Measurements from ENCODE around the gene HS3ST1.

The HS3ST1 gene

DNA sequence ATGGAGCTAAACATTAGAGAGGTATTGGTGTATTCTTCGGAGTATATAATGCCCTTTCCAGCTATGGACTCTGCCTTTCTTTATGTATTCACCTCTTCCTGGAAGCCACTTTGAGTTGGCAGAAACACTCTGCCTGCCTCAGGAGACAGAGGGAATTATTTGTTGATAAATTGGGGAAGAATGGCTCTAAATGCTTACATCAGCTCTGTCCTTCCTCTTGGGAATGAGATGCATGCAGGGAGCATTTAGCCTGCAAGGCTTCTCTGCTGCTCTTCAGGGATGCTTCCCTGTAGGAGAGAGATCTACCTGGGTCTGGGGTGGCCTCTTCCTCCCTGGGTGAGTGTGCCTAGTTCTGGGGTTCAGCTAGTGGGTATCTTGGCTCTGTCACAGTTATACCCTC is 6.9 kb upstream of the HS3ST1 start:
- no peak for DNase-seq (ENCODE audit: extremely low read depth in 1 of 2, low read depth in 1 of 2)

DNA sequence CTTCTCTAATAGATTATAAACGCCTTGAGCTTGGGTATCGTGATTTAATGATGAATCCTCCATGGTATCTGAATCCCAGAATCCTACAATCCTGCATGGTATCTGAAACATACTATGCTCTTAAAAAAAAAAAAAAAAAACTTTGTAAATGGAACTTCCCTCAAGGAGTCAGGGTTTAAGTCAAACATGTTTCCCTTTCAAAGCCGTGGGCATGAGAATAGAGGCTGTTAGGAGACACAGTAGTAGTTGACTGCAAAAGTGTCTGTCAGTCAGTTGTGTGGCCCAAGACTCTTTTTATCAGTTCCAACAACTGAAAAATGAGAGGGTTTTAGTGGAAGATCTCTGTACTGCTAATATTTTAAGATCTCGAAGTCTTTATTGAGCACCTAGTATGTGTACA is 2.4 kb upstream of the HS3ST1 start:
- DNase-seq (ENCODE audit: extremely low read depth in 1 of 2, low read depth in 1 of 2): no peak

DNA sequence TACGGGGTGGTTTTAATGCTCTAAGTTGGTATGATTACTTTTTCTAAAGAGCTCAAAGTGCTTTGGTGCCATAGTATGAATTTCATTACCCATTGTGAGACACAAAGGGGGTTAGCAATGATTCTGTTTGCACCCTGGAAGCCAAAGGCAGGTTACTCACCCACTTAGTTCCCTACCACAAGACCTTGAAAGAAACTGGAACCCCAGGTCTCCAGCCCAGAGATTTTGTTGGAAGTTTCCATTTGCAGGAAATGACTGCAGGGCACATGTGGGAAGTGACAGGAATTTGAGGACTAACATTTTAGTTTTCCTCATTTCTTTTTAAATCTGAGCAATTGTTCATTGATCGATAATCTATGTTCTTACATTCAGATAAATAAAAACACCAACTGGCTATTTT is 1.8 kb upstream of the HS3ST1 start:
- no peak for DNase-seq (ENCODE audit: extremely low read depth in 1 of 2, low read depth in 1 of 2)

DNA sequence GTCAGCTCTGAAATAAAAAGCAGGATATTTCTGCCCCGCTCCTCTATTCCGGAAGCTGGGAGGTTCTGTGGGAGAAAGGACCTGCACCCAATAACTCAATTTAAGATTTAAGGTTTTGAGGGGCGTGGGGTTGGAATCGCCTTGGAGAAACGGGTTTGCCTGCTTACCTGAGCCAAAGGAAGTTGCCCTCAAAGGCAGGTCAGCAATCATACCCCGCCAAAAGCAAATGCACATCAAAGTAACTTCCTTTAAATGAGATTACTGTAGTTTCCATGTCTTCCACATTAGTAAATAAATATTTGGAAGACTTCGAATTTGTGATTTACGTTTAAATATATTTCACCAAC is 978 bp upstream of the HS3ST1 start:
- DNase-seq (ENCODE audit: extremely low read depth in 1 of 2, low read depth in 1 of 2): no peak

DNA sequence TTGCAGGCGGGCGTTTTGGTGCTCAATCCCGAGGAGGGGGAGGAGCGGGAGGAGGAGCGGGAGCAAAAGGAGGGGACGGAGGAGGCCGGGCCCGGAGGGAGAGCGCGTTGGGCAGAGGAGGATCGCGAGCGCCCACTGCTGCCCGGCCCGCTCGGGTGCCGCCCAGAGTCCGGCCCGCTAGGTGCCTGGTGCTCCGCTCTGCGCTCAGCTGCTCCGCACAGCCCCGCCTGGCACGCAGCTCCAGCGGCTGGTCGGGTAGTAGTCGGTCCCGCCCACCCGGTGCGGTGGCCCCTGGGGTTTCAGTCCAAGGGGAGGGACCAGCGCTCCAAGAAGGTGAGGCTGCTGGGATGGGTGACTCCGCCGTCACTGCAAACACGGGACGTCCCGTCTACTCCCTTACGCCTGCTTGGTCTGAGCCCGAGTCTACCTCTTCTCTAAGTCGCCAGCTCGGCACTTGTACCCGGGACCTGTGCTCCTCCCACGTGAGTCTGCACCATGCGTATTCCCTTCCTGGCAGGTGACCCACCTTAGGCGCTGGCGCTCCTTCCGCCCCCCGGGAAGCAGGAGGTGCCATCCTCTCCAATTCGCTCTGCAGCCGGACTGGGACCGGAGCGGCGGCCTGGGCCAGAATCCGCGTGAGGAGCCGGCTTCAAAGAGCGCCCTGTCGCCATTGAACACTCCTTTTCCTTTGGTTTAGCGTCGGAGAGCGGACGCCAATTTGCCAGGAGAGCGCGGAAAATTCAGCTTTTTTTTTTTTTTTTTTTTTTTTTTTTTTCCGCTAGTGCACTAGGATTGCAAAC is 405 bp upstream of the HS3ST1 start:
- DNase-seq (ENCODE audit: extremely low read depth in 1 of 2, low read depth in 1 of 2): no peak

DNA sequence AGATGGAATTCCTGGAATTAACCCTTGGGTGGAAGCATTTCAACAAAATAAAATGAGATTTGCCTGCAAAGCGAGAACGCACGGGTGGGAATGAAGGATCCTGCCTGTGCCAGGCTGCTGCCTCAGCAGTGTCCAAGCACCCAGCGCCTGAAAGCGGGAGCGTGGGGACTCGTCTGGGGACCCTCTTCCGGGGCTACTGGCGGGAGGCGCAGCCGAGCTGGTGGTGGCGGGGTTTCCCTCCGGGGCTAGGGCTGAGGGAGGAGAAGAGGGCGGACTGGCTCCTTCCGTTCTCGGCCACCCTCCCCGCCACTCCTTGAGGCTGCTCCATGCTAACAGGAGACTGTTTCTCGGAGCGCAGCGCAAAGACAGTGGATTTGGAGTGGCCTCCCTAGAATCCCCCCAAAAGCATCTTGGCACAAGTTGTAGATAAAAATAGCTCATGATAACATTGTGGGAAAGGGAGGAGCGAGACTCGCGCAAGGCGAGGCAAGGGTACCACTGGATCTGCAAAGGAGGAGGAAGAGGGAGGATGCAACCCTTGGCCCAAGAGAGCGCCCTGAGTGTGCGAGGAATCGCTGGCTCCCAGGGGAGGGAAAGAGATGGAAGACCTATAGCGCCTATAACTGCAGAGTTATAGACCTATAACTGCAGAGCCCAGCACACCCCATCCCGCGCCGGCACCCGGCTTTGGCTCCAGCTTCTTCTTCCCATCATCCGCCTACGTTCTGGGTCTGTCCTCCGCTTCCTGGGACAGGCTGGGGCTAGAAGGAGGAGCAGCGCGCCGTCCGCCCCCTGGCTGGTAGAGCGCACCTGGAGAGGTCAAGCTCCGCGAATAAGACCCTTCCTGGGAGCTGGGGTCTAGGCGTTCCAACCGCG is 1.3 kb downstream of the HS3ST1 start:
- no peak for DNase-seq (ENCODE audit: extremely low read depth in 1 of 2, low read depth in 1 of 2)

DNA sequence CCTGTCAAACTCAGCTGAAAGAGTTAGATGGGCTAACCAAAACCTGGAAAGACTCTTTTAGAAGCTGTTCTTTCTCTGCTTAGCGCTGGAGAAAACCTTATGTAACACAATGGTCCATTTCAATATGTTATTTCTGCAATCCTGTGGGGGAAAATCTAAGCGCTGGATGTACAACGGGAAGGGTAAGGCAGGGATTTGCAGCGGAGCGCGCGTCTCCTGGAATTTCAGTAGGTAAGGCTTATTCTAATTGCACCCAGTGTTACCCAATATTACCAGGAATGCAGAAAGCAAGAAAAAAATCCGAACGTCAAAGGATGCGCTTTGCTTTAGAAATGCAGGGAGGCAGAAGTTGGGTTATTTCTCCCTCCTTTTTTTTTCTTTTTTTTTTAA is 2.0 kb downstream of the HS3ST1 start:
- no peak for DNase-seq (ENCODE audit: extremely low read depth in 1 of 2, low read depth in 1 of 2)

DNA sequence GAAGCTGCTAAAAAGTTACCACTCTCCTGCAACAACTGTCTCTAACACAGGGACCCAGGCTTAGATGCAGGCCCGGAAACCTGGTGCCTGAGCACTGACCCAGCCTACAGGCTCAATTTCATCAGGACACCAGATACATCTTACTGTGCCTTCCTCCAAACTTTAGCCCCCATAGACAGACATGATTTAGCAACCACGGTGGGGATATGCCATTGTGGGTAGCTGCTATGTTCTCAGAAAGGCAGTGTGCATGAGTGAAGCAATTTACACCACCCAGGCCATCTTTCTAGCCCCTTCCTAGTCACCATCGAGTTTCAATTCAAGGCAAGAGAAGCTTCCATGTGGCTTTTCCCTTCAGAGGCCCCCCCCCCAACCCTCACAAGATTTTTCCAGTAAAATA is 2.7 kb downstream of the HS3ST1 start:
- no peak for DNase-seq (ENCODE audit: extremely low read depth in 1 of 2, low read depth in 1 of 2)

DNA sequence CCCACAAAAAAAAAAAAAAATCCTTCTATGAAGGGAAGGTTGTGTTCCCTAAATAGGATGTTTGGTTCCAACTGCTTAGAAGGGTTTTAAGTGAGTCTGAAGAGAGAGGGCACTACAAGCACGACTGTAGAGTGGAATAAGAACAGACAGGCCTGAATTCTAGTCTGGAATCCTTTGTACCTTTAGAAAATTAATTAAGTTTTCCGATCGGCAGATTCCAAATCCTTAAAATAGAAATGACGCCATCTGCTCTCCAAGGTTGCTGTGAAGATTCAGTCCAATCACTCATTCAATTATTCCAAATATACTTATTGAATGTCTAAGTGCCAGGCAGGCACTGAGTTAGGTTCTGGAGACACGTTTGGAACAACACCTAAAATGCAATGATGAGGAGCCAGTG is 3.8 kb downstream of the HS3ST1 start:
- no peak for DNase-seq (ENCODE audit: extremely low read depth in 1 of 2, low read depth in 1 of 2)

DNA sequence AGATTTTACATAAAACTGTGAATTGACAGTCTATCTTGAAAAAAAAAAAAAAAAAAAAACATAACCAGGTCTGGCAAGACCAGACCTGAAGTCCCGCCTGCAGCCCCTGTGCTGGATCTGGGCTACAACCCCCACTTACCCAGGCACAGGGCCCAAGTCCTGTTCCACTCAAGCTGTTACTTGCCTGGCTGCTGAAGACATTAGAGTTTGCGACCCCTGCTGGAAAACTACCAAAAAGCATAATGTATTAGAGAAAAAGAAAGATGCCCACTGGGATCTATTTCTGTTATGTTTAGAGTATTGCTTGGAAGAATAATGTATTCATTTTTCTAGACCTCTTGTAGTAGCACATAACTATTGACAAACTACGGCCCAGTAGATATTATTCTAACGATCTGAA is 4.7 kb downstream of the HS3ST1 start:
- DNase-seq (ENCODE audit: extremely low read depth in 1 of 2, low read depth in 1 of 2): no peak

DNA sequence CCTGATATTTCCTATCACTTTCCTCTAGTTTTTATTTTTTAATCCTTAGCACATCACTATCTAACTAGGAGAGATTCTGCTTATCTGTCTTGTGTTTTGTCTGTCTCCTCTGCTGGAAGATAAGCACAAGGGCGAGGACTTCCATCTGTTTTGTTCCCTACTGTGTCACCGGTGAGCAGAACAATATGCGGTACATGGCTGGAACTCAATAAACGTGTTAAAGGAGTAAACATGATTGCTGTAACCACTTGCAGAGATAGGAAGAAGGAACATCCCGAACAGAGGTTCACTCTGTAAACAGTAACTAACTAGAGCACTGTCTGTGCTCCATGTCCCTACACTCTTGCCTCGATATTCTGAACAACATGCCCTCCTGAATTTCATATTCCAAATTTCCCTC is 5.2 kb downstream of the HS3ST1 start:
- DNase-seq (ENCODE audit: extremely low read depth in 1 of 2, low read depth in 1 of 2): no peak

DNA sequence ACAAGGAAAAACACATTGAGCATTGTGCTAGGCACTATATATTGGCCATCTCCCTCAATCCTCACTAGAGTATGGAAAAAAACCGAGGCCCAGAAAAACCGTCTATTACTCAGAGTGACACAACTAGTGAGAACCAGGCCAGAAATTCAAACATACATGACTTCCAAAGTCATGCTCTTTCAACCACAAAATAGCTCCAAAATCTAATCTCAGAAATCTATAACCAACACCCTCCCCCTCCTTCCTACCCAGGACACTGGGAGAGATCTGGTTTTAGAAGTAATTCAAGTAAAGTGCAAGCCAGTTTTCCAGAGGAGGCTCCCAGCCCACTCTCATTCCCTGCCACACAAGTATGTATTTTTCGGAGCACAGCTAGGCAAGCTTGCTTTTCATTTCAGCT is 7.6 kb downstream of the HS3ST1 start:
- DNase-seq (ENCODE audit: extremely low read depth in 1 of 2, low read depth in 1 of 2): no peak

DNA sequence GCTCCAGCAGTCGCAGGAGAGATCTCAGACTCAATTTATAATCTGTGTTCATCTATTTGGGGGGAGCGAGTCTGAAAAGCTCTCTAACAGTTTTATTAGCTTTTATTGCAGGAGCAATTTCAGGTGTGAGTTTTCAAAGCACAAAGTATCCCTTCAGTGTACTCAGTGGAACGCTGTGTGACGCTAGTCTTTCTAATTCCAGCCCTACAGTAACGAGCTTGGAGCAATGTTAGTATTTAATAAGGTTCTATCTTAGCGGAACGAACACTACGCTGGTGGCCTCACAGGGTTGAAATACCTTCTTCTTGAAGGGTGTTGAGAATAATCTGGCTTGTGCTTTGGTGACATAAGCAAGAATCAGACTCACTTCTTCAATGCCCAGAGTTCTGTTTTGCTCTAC is 8.4 kb downstream of the HS3ST1 start:
- DNase-seq (ENCODE audit: extremely low read depth in 1 of 2, low read depth in 1 of 2): no peak

DNA sequence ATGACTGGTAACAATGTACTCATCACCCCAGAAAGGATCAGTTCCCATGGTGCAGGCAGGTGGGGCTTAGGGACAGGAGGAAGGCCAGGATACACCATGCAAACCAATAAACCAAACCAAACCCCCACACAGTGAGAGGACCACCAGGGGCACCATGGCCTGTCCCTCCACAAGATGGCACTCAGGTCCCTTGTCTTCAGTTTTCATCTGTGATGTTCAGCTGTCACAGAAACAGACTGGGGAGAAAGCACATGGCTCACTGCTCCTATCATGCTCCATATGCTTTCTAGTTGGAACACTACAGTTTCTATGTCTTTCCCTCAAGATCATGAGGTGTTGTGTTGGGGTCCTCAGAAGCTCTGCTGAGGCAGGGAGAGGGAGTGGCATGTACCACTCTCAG is 10.1 kb downstream of the HS3ST1 start:
- DNase-seq (ENCODE audit: extremely low read depth in 1 of 2, low read depth in 1 of 2): no peak

DNA sequence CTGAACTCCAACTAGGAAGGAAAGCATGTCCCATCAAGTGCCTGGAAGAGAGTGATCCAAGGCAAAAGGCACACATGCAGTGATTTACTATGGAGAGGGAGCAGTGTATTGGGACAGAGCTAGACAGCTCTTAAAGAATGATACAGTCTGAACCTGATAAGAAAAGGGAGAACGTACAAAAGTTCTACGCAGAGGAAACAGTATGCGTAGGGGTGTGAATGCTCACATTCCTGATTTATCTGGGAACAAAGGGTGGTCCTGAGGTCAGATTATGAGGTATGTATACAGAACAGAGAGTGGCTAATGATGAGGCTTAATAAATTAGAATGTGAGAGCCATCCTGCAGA is 12.0 kb downstream of the HS3ST1 start:
- DNase-seq (ENCODE audit: extremely low read depth in 1 of 2, low read depth in 1 of 2): no peak

DNA sequence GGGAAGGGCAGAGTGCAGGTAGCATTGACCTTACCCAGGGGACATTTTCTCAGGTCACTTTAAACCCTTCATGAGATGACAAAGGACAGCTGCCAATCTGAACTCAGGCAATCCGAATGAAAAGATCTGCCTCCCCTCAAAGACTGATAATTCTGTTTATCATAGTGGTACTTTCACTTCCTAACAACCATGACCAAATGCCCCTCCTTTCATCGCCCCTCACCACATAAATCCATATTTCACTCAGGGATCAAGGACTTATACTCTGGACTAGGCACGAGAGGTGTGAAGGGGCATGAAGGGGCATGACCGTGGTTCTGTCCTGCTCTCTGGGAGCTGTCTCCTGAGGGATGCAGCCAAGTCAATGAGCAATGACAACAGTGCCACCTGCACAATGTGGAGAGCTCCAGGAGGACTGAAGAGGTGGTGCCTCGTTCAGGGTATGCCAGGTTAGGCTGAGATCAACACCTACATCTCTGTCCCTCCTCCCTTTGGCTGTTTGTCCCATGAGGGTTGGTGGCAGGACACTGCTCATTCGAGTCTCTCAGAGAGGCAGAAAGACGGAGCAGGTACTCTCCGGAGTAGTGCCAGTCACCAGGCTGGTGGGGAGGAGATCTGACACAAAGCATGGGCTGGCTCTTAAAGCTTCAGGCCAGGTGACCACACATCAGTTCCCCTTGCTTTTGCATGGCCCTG is 12.5 kb downstream of the HS3ST1 start:
- DNase-seq (ENCODE audit: extremely low read depth in 1 of 2, low read depth in 1 of 2): no peak

DNA sequence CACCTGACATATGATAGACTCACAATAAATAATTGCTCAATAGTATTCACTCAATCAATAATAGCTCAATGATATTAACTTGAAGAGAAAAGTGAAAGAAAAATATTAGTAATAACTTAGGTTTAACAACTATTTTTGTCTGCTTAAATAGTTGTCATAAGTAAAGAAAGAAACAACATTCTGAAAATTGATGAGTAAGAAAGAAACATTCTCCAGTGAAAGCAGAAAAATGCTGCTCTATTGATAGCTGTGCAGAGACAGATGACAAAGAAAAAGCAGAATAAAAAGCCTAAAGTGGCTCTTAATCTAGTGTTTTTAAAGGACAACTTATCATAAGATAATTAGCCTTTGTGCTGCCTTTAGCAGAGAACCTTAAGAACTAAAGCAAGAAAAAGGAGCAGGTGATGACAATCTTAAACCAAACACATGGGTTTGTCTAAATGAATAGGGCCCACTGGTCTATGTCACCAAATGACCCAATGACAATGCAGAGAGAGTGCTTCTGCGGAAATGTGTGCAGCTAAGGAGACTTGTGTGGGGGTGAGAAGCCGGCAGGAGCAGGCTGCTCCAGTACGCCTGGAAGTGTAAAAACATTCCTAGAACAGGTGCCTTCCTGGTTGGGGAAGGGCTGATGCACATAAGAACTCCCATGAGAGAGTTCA is 13.2 kb downstream of the HS3ST1 start:
- no peak for DNase-seq (ENCODE audit: extremely low read depth in 1 of 2, low read depth in 1 of 2)

DNA sequence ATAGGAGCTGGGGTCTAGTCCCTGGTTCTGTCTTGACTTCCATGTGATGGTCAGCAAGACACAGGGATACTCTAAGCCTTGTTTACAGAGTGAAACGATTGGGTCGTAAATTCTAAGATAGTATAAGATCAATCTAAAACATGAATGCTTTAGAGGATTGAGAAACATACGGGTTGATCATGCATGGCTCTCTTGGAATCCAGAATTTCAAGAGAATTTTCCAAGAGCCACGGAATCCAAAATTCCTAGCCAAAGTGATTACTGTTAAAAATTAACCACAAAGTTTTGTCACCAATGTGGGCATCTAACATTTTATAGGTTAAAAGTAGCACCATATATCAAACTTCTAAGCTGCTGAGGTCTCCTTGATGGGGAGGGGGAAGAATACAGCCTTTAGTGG is 16.5 kb downstream of the HS3ST1 start:
- no peak for DNase-seq (ENCODE audit: extremely low read depth in 1 of 2, low read depth in 1 of 2)

DNA sequence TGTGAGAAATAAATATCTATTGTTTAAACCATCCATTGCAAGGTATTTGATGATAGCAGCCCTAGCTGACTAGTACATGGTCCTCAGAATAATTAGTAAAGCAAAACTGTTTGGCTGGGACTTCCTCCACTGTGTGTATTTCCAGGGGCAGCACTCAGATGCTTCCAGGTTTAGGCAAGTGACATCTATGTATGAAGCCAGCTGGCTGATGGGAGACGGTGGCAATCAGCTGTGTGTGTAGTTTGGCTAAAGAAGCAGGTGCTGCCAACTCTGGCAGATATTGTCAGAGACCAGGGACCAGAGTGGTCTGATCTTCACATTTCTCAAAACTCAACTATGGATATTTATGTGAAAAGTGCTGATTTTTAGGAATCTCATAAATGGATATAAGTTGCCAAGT is 19.1 kb downstream of the HS3ST1 start:
- DNase-seq (ENCODE audit: extremely low read depth in 1 of 2, low read depth in 1 of 2): no peak

DNA sequence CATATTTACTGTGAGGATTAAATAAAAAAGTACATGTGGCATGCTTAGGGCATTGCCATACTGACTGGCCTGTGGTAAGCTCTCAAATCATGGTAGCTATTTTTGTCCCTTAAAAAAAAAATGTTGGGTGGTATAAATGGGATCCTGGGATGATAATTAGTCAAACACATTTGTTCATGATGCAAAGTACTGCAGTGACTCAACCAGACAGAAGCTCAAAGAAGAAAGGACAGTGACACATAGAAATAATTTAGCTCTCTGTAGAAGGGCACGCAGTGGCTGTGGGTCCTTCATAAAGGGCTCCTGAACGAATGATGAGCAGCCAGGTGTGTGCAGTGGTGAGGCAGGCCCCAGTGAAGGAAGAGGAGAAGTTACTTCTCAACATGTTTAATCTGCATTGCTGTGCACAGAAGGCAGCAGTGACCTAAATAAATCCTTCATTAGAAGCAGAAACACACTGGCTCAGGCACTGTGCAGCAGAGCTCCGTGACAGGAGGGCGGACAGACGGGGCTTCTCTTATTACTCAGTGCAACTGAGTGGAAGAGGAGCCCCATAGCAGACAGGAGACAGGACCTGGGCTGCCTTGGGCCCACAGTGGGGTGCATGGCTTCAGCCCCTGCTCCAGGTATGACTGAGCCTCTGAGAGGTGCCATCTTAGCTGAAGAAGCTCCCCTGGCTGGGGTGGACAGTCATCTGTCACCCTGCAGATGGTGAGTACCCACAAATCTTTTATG is 20.3 kb downstream of the HS3ST1 start:
- DNase-seq (ENCODE audit: extremely low read depth in 1 of 2, low read depth in 1 of 2): no peak

DNA sequence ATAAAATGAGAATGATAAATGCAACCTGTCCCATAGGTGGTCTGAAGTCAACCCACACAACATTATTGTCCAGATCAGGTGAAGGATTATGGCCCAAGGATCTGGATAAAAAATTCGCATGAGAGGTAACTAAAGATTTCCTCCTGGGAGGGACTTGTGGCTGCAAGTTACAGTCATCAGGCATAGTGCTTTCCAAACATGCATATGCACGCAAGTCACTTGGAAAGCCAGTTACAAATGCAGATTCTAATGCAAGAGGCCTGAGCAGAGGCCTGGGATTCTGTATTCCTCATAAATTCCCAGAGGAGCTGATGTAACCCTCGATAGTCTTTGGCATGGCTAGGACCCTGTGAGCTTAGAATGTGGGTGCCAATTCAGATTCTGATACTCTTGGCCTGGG is 21.1 kb downstream of the HS3ST1 start:
- no peak for DNase-seq (ENCODE audit: extremely low read depth in 1 of 2, low read depth in 1 of 2)
